HG03064 (cell line): Measurements from ENCODE around the gene MCOLN1.

Experiments used
- ATAC-seq: cut with Tn5 transposase; IDR thresholded peaks from one replicate; pipeline ENCODE4 v1.9.1; 2021; ENCODE audit warnings: low read depth; ENCODE audit not compliant: unreplicated experiment

Gene MCOLN1

DNA sequence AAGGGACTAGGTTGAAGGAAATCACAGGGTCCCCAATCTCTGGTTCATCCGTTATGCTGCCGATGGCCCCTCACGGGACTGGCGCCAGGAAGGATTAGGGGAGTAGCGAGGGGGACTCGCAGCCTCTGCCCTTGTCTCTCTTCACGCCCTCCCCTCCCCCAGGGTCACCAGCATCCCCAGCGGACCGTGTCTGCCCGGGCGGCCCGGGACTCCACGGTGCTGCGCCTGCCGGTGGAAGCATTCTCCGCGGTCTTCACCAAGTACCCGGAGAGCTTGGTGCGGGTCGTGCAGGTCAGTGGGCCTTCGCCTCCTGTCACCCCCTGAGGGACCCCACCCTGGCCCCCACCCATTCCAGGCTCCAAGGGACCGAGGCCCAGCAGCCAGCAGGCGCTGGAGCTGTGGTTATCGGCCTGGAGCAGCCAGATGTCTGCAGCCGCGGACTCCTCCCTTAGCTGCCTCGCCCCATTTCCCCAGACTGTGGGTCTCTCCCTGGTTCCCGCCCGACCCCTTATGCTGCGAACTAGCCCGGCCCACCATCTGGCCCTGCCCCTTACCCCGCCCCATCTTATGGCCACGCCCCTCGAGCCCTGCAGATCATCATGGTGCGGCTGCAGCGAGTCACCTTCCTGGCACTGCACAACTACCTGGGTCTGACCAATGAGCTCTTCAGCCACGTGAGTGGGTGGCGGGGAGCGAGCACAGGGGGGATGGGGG lies 18.5 kb downstream of the MCOLN1 start:
- ATAC-seq, result no peak

DNA sequence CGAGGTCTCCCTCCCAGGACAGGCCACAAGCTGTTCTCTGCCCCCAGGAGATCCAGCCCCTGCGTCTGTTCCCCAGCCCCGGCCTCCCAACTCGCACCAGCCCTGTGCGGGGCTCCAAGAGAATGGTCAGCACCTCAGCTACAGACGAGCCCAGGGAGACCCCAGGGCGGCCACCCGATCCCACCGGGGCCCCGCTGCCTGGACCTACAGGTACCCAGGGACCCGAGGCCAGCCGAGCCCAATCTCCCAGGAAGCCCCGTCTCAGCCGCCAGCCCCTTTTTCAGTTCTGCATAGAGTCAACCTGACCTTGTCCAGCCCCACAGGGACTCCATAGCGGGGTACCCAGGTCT lies 19.0 kb downstream of the MCOLN1 start:
- no peak for ATAC-seq

DNA sequence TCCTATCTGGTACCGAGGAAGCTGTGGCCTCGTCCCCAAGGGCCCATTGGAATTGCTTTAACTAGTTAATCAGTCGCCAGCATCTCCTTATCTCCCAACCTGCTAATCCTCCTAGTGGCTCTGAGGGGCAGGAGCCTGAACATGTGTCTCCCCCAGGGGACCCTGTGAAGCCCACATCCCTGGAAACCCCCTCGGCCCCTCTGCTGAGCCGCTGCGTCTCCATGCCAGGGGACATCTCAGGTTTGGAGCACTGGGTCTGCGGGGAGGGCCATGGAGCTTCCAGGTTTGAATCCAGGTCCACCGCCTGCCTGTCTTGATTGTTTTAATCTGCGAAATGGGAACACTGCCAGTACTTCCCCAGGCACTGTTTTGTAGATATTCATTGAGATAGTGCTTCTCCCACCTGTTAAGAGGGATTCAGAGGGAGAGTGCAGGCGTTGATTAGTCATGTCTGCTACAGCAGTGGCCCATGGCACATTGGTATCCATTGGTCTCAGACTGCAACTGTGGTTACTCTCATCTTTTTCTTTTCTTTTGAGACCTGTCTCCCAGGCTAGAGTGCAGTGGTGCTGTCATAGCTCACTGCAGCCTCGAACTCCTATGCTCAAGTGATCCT lies 19.5 kb downstream of the MCOLN1 start:
- ATAC-seq, result no peak

DNA sequence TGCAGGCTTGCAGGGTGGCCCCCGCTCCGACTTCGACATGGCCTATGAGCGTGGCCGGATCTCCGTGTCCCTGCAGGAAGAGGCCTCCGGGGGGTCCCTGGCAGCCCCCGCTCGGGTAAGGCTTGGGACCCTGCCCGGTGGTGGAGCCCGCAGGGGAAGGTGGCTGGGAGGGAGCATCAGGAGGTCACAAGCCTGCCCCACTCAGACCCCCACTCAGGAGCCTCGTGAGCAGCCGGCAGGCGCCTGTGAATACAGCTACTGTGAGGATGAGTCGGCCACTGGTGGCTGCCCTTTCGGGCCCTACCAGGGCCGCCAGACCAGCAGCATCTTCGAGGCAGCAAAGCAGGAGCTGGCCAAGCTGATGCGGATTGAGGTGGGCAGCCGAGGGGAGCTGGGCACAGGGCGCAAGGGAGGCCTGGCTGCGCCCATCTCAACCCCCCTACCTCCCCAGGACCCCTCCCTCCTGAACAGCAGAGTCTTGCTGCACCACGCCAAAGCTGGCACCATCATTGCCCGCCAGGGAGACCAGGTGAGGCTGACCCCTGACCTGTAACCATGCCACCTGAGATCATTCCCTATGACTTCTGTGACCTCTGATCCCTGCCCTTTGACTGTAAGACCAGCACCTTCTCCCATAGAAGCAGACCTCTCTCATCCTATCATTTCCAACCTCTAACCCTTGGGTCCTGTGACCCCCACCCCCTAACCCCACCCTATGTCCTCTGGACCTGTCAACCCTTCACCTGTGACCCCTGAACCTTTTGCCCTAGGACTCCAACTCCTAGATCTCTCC lies 20.3 kb downstream of the MCOLN1 start:
- no peak for ATAC-seq

DNA sequence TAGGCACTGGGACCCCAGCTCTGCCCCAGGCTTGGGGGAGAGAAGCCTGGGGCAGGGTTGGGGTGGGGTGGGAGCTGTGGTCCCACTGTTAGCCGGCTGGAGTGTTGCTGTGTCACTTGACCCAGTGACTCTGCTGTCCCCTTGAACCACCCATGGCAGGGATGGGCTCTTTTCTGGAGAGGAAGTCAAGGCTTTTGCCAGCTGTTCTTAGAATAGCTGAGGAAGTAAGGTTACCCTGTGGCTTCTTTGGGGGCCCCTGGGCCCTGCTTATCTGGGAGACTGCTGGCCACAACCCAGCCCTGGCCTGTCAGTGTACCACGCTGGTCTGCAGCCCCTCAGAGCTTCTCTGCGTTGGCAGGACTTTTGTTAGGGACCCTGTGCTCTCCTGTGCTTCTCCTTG lies 22.2 kb downstream of the MCOLN1 start:
- no peak for ATAC-seq

DNA sequence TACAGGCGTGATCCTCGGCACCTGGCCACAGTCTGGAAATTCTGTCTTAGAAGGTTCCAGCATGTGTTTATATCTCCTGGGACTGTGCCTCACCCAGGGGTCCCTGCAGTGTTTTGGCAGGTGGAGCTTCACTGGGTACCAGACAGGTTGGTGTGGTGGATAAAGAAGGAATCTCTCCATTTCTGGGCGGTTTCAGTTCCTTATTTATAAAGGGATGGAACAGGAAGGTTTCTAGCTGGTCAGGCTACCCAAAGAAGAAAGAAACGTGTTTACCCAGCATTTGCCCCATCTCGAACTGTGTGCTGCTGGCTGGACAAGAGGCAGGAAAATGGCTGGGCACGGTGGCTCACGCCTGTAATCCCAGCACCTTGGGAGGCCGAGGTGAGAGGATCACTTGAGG lies 22.9 kb downstream of the MCOLN1 start:
- ATAC-seq, result no peak

DNA sequence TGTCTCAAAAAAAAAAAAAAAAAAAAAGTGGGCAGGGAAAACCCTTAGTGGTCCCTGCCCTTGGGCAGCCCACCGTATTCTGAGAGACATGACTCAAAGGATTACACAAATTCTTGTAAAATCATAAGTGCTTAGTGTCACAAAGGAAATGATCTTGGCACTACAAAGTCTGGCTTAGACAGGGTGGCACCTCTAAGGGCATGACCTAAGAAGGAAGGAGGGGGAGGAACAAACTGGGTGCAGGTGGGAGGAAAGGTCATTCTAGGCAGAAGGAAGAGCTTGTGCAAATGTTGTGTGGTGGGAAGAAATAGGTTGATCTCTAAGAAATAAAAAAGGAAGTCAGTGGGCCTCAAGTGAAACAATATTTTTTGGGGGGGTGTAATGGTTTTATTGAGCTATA lies 23.5 kb downstream of the MCOLN1 start:
- no peak for ATAC-seq

DNA sequence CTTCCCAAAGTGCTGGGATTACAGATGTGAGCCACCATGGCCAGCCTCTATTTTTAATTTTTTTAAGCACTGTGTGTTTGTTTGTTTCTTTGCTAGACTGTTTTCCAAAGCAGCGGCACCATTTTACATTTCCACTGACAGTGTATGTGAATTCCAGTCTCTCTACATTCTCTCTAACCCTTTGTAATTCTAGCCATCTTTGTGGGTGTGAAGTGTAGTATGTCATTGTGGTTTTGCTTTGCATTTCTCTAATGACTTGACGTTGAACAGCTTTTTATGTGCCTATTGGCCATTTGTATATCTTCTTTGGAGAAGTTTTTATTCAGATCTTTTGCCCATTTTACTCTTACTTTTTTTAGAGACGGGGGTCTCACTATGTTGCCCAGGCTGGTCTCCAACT lies 24.7 kb downstream of the MCOLN1 start:
- no peak for ATAC-seq

DNA sequence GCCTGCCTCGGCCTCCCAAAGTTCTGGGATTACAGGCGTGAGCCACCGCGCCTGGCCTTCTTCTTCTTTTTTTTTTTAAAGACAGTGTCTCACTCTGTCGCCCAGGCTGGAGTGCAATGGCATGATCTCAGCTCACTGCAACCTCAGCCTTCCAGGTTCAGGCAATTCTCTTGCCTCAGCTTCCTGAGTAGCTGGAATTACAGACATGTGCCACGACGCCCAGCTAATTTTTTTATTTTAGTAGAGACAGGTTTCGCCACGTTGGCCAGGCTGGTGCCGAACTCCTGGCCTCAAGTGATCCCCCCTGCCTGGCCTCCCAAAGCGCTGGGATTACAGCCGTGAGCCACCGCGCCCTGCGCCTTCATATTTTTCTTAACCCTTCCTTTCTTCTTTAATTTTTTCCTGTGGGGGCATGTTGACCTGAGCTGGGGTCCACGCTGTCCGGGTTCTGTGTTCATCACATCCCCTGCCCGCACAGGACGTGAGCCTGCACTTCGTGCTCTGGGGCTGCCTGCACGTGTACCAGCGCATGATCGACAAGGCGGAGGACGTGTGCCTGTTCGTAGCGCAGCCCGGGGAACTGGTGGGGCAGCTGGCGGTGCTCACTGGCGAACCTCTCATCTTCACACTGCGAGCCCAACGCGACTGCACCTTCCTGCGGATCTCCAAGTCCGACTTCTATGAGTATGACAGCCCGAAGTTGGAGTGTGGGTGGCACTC lies 27.2 kb downstream of the MCOLN1 start:
- no peak for ATAC-seq

DNA sequence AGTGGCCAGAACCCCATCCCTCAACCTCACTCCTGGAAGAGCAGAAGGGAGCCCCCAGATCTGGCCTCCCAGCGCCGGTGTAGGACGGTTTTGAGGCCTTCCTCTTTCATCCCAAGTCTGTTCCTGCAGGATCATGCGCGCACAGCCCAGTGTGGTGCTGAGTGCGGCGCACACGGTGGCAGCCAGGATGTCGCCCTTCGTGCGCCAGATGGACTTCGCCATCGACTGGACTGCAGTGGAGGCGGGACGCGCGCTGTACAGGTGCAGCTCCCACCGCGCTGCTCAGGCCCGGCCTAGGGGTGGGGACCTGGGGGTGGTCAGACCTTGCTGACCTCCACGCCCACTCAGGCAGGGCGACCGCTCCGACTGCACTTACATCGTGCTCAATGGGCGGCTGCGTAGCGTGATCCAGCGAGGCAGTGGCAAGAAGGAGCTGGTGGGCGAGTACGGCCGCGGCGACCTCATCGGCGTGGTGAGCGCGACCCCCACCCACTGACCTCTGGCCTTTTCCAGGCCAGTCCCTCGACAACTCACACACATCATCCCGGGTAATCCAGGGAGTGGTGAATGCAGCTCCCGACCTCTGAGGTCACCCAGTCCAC lies 27.8 kb downstream of the MCOLN1 start:
- ATAC-seq, result no peak

DNA sequence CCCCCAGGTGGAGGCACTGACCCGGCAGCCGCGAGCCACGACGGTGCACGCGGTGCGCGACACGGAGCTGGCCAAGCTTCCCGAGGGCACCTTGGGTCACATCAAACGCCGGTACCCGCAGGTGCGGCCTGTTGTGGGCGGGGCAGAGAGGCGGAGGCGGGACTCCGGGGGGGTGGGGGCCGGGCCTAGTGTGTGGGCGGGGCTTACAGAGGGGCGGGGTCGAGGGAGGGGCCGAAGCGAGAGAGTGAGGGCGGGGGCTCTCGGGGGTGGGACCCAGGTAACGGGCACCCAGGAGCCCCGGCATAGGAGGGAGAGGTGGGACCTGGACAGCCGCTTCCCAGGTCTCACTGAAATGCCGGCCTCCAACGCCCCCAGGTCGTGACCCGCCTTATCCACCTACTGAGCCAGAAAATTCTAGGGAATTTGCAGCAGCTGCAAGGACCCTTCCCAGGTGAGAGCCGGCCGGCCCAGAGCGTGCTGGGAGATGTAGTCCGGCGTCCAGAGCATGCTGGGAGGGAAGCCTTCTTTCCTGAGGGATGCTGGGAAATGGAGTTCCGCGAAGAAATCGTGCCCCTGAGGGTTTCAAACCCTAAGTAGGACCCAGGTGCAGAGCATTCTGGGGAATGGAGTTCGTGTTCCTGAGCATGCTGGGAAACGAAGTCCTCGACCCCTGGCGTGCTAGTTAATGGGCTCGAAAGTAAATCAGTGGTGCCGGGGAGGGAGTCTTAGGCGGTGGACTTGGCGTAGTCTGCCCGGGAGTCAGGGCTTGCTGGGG lies 28.8 kb downstream of the MCOLN1 start:
- no peak for ATAC-seq

DNA sequence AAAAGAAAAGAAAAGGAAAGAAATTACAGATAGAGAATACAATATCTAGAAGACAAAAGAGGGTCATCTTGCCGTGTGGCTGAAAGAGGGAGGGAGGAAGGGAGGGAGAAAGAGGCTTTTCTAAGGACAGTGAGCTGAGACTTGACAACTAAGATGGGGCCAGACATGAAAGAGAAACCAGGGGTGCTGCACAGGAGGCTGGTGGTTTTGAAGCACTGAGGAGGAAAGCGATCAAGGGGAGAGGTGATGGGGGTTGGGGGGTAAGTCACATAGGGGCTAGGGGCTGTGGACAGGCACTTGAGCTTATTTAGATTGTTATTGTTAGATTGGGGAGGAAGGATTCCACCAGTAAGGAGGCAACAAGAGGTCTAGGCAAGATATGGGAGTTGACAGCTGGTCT lies 30.4 kb downstream of the MCOLN1 start:
- no peak for ATAC-seq

DNA sequence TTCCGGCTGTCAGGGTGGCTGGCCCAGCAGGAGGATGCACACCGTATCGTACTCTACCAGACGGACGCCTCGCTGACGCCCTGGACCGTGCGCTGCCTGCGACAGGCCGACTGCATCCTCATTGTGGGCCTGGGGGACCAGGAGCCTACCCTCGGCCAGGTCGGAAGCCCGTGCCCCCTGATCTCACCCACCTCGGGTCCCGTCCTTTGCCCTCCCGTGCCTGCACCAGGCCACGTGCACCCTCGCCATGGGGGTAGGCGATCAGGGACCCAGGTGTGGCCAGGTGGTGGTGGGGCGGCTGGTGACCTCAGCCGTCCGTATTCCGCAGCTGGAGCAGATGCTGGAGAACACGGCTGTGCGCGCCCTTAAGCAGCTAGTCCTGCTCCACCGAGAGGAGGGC lies 32.1 kb downstream of the MCOLN1 start:
- ATAC-seq, result no peak

DNA sequence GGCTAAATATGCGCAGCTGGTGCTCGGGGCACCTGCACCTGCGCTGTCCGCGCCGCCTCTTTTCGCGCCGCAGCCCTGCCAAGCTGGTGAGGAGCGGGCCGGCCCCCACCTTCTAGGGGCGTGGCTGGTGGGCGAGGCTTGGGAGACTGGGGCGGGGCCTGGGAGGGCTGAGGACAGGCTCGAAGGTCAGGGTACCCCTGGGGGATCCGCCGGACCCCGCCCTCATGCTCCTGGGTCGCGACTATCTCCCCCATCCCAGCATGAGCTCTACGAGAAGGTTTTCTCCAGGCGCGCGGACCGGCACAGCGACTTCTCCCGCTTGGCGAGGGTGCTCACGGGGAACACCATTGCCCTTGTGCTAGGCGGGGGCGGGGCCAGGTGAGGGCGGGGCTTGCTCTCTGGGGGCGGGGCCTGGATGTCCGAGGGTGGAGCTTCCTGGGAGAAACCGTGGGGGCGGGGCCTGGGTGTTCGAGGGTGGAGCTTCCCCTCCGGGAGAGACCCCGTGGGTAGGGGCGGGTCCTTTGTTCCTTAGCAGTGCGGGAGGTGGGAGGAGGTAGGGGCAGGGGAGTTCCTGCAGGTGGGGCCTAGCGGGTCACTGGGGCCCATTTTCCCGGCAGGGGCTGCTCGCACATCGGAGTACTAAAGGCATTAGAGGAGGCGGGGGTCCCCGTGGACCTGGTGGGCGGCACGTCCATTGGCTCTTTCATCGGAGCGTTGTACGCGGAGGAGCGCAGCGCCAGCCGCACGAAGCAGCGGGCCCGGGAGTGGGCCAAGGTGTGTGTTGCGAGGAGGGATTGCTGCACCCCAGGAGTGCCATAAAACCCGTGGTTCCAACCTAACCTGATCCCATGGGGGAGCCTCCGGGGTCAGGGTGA lies 32.8 kb downstream of the MCOLN1 start:
- no peak for ATAC-seq

DNA sequence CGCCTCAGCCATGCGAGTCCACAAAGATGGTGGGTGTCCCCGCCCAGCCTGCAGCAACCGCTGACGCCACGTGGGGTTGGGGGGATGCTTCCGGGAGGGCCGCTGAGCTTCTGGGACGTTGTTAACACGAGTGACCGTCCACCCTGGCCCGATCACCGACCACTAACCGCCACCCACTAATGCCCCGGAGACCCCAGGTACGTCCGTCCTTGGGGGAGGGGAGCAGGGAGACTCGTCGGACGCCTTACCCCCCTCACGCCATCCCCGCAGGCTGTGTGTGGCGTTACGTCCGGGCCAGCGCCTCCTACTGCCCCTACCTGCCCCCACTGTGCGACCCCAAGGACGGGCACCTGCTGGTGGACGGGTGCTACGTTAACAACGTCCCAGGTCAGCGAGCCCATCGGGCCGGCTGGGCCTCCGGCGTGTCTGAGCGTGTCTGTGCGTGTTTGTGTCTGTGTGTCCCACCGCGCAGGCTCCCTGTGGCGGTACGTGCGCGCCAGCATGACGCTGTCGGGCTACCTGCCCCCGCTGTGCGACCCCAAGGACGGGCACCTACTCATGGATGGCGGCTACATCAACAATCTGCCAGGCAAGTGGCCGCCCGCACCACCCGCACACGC lies 34.4 kb downstream of the MCOLN1 start:
- no peak for ATAC-seq

DNA sequence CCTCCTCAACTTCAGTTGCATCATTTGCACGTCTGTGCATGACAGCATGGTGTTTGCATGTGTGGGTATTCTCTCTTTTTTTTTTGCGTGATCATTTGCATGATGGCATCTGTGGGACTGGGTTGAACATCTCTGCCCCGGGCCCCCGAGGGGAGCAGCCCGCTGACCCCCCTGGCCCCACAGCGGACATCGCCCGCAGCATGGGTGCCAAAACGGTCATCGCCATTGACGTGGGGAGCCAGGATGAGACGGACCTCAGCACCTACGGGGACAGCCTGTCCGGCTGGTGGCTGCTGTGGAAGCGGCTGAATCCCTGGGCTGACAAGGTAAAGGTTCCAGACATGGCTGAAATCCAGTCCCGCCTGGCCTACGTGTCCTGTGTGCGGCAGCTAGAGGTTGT lies 36.2 kb downstream of the MCOLN1 start:
- ATAC-seq, result no peak

DNA sequence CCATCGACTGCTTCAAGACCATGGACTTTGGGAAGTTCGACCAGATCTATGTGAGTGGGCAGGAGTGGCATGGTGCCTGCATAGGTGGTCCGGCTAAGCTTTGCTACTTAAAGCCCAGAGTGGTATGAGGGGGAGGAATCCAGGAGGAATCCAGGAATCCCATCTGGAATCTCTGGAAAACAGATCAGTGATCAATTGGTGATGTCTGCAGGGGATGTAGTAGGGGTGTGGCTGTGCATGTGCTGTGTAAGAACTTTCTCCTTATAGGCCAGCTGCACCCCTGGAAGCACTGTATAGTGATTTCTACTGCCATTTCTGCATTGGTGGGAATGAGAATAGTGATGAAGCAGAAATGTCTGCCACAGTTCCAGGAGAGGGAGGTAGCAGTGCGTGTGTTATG lies 36.7 kb downstream of the MCOLN1 start:
- ATAC-seq, result no peak

DNA sequence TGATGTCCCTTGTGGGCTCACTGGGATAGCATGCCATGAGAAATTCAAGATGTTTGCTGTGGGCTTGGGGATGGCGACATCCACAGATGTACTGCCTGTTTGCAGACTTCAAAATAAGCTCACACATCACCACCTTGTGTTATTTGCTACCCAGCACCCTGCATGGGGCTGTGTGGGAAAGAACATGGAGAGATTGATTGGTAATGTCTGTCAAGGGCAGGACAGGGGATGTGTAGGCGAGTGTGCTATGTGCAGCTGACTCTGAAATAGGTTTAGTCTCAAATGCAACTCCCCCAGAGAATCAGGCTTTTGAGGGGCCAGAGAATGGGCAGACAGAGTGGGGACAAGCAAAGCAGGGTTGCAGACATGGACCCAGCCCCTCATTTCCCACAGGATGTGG lies 37.8 kb downstream of the MCOLN1 start:
- ATAC-seq, result no peak

DNA sequence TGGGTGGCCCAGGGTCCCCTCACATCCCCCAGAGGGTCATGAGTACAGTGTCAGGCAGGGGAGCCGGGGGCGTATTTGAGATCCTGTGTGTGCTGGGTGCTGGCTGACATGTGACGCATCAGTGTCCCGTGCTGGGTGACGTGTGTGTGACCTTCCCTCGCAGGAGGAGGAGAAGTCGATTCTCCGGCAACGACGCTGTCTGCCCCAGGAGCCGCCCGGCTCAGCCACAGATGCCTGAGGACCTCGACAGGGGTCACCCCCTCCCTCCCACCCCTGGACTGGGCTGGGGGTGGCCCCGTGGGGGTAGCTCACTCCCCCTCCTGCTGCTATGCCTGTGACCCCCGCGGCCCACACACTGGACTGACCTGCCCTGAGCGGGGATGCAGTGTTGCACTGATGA lies 38.9 kb downstream of the MCOLN1 start:
- ATAC-seq, result no peak
